ENCODE measurements around the gene TSPAN14. TPM values are rescaled to one million over a fixed set of nuclear protein-coding genes. Genes with fewer than 3 reads are reported as not detected.

The TSPAN14 gene
- total and polyA plus RNA-seq, 2 of the 8 experiments (the other 6 are each of a cell fraction or from before 2014, with no cell fraction given): 47.4 to 57.8 TPM

DNA sequence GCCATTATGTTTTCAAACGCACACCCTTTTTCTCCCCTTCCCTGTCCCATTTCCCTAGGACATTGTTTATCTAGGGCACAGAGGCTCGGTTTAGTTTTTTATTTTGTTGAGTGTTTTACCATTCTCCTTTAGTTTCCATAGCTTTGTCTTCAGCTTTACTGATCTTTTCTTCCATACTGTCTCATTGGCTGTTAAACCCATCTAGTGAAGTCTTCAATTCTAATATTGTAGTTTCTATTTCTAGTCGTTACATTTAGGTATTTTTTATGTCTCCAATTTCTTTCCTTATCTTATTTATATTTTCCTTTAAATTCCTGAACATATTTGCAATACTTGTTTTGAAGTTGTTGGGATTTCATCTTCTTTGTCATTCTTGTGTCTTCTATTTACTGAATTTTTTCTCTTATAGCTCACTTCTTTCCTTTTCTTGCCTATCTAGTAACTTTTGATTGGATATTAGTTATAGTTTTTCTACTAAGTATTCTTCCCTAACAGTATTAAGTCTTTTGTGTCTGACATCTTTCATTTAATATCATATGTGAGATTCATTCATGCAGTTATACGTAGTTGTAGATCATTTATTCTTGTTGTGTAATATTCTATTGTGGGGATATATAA lies 42.6 kb downstream of the TSPAN14 start:
- Histone ChIP-seq H2BK5ac (ENCODE audit: low read depth, low read length) (no peak overlapping the region), H3K9ac (replicated peaks in 1 of 4; ENCODE audit: extremely low read depth in 1 of 4, low read depth in 3 of 4, low read length in 3 of 4) (no peak overlapping the region), H4K20me1 (replicated peaks in 1 of 2; ENCODE audit: control insufficient read depth in 1 of 2, insufficient read depth in 2 of 2, low read length in 2 of 2) (peaks cover 11 to 21% of the 10 kb centered on the region in 2 experiments), H3K27ac (ENCODE audit: low read depth, low read length) (no peak overlapping the region), H3K4ac (replicated peaks; ENCODE audit: insufficient read length, low read depth, low read length) (no peak overlapping the region), H2BK20ac (ENCODE audit: low read length) (no peak overlapping the region), H4K91ac (replicated peaks; ENCODE audit: insufficient read length, low read length) (no peak overlapping the region), H2AFZ (ENCODE audit: low read length) (no peak overlapping the region), H3K4me1 (replicated peaks in 1 of 4; ENCODE audit: control insufficient read depth in 3 of 4, insufficient read depth in 4 of 4, low read length in 3 of 4) (peaks cover 0 to 16% (median 9%) of the 10 kb centered on the region in 4 experiments; a peak in 6 of 7 replicates), H3K23me2 (ENCODE audit: low read depth, low read length) (no peaks in the 10 kb centered on the region), H3K18ac (ENCODE audit: extremely low read depth, low read length) (no peak overlapping the region), H2AK5ac (ENCODE audit: low read depth, low read length) (no peak overlapping the region), H3K36me3 (ENCODE audit: control insufficient read depth in 2 of 4, insufficient read depth in 4 of 4, low read length in 3 of 4) (peaks cover 0 to 2% (median 0%) of the 10 kb centered on the region in 4 experiments; a peak in 3 of 8 replicates), H4K5ac (ENCODE audit: insufficient read length, low read depth, low read length) (no peak overlapping the region), H3K79me1 (ENCODE audit: low read depth, low read length) (peaks cover 9% of the 10 kb centered on the region), H2BK120ac (replicated peaks; ENCODE audit: low read depth, low read length) (no peak overlapping the region), H3K4me2 (ENCODE audit: insufficient read depth in 1 of 2, low read depth in 2 of 2, low read length in 2 of 2) (no peak overlapping the region), H3K56ac (replicated peaks; ENCODE audit: insufficient read length, low read depth, low read length) (no peak overlapping the region), H3K79me2 (ENCODE audit: control insufficient read depth in 1 of 2, insufficient read depth in 2 of 2, low read length in 2 of 2) (peaks cover 4 to 79% of the 10 kb centered on the region in 2 experiments; a peak in 3 of 4 replicates), H3K9me3 (ENCODE audit: insufficient read depth in 2 of 2, low read depth in 1 of 2, low read length in 1 of 2) (no peaks in the 10 kb centered on the region), H2BK12ac (ENCODE audit: low read depth, low read length) (no peak overlapping the region), H3K27me3 (replicated peaks in 1 of 4; ENCODE audit: control insufficient read depth in 3 of 4, extremely low read depth in 1 of 4, insufficient read depth in 3 of 4, low read length in 3 of 4) (no peaks in the 10 kb centered on the region), H4K8ac (ENCODE audit: extremely low read depth, insufficient read depth, low read length) (no peak overlapping the region), H3K23ac (ENCODE audit: insufficient read length) (no peak overlapping the region), H3K4me3 (ENCODE audit: extremely low read depth in 1 of 4, insufficient read depth in 2 of 4, low read depth in 3 of 4, low read length in 4 of 4) (no peak overlapping the region), H3K14ac (ENCODE audit: insufficient read length) (no peak overlapping the region), H2BK15ac (ENCODE audit: low read length) (no peak overlapping the region)
- ChIA-PET POLR2A (ENCODE audit: partially characterized antibody) (interaction anchor here (1.1 kb wide), 1 partner anchor 9 kb away, joined by 3 read pairs; no protein-coding TSS in a partner anchor), CTCF (ENCODE audit: partially characterized antibody) (interaction anchor here (1.4 to 21.9 kb wide), 4 partner anchors 9 to 36 kb away, joined by 3 to 1263 read pairs (median 11); partner anchors contain the start of gene TSPAN14)
- FAIRE-seq (no peak), DNase-seq (ENCODE audit: low read depth in 1 of 2, low spot score in 2 of 2) (no peak)
- WGBS, 2 experiments (ENCODE audit: extremely low coverage in 1 of 2, insufficient coverage in 1 of 2, insufficient read length in 1 of 2, insufficient replicate concordance in 2 of 2, low coverage in 1 of 2, low lambda C conversion rate in 2 of 2, missing lambda C conversion rate in 1 of 2): 94% methylated on average over 4 of the region's 4 CpGs; no CpG with 5 or more reads in 1 of the 2 experiments
- TF ChIP-seq YY1 (IDR thresholded peaks at IDR 0.05; ENCODE audit: low read depth, low read length) (no peak), EGR1 (IDR thresholded peaks at IDR 0.05; ENCODE audit: borderline replicate concordance, low read depth, low read length) (no peak), RFX5 (IDR thresholded peaks at IDR 0.05; ENCODE audit: borderline replicate concordance, low read depth, low read length) (no peak), HDAC6 (IDR thresholded peaks at IDR 0.05; ENCODE audit: low read depth, low read length) (no peak)
